Measurements from ENCODE around the gene CDC45. TPM values are rescaled to one million over a fixed set of nuclear protein-coding genes. Genes with fewer than 3 reads are reported as not detected.

Gene CDC45
- total and polyA plus RNA-seq, 2 of the 13 experiments (the other 11 are each of a cell fraction or from before 2014, with no cell fraction given) = 14.4 to 36.3 TPM

DNA sequence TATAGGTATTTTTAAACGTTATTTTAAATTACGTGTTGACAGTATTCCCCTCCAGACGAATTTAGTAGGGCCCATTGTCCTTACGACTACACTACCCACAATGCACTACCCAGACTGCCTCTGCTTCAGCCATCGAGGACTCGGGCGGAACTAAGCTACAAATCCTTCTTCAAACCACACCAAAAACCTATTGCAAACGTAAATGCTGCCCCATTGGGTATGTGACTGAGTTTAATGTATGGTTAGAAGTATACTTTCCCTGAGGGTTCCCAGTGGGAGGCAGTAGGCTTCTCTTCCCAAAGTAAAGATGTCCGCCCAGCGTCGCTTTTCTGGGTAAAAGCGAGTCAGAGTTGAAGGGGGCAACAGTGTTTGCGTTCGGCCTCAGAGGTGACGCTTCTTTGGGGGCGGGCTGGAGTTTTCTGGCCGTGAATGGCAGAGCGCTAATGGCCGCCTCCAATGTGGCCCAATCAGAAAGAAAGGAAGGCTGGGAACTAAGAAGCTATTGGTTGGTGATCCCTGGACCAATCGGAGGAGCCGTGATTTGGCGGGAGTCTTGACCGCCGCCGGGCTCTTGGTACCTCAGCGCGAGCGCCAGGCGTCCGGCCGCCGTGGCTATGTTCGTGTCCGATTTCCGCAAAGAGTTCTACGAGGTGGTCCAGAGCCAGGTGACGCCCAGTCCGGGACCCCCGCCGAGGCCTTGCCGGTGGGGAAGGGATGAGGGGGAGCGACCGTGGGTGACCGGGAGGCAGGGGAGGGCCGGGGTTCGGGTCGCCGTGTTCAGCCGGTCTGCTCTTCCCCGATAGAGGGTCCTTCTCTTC is at the start of gene CDC45 (continued):
- TF ChIP-seq, protein P1, sequence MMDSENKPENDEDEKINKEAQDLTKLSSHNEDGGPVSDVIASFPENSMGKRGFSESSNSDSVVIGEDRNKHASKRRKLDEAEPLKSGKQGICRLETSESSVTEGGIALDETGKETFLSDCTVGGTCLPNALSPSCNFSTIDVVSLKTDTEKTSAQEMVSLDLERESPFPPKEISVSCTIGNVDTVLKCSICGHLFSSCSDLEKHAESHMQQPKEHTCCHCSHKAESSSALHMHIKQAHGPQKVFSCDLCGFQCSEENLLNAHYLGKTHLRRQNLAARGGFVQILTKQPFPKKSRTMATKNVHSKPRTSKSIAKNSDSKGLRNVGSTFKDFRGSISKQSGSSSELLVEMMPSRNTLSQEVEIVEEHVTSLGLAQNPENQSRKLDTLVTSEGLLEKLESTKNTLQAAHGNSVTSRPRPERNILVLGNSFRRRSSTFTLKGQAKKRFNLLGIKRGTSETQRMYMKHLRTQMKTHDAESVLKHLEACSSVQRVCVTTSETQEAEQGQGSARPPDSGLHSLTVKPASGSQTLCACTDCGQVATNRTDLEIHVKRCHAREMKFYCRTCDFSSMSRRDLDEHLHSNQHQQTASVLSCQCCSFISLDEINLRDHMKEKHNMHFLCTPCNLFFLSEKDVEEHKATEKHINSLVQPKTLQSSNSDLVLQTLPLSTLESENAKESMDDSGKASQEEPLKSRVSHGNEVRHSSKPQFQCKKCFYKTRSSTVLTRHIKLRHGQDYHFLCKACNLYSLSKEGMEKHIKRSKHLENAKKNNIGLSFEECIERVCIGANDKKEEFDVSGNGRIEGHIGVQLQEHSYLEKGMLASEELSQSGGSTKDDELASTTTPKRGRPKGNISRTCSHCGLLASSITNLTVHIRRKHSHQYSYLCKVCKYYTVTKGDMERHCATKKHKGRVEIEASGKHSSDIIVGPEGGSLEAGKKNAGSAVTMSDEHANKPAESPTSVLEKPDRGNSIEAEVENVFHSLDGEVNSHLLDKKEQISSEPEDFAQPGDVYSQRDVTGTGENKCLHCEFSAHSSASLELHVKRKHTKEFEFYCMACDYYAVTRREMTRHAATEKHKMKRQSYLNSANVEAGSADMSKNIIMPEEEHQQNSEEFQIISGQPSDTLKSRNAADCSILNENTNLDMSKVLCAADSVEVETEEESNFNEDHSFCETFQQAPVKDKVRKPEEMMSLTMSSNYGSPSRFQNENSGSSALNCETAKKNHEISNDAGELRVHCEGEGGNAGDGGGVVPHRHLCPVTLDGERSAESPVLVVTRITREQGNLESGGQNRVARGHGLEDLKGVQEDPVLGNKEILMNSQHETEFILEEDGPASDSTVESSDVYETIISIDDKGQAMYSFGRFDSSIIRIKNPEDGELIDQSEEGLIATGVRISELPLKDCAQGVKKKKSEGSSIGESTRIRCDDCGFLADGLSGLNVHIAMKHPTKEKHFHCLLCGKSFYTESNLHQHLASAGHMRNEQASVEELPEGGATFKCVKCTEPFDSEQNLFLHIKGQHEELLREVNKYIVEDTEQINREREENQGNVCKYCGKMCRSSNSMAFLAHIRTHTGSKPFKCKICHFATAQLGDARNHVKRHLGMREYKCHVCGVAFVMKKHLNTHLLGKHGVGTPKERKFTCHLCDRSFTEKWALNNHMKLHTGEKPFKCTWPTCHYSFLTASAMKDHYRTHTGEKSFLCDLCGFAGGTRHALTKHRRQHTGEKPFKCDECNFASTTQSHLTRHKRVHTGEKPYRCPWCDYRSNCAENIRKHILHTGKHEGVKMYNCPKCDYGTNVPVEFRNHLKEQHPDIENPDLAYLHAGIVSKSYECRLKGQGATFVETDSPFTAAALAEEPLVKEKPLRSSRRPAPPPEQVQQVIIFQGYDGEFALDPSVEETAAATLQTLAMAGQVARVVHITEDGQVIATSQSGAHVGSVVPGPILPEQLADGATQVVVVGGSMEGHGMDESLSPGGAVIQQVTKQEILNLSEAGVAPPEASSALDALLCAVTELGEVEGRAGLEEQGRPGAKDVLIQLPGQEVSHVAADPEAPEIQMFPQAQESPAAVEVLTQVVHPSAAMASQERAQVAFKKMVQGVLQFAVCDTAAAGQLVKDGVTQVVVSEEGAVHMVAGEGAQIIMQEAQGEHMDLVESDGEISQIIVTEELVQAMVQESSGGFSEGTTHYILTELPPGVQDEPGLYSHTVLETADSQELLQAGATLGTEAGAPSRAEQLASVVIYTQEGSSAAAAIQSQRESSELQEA (CRISPR knock-in tag; IDR thresholded peaks at IDR 0.05; ENCODE audit: not compliant biosample characterization) = no peak
- TF ChIP-seq, protein P2, sequence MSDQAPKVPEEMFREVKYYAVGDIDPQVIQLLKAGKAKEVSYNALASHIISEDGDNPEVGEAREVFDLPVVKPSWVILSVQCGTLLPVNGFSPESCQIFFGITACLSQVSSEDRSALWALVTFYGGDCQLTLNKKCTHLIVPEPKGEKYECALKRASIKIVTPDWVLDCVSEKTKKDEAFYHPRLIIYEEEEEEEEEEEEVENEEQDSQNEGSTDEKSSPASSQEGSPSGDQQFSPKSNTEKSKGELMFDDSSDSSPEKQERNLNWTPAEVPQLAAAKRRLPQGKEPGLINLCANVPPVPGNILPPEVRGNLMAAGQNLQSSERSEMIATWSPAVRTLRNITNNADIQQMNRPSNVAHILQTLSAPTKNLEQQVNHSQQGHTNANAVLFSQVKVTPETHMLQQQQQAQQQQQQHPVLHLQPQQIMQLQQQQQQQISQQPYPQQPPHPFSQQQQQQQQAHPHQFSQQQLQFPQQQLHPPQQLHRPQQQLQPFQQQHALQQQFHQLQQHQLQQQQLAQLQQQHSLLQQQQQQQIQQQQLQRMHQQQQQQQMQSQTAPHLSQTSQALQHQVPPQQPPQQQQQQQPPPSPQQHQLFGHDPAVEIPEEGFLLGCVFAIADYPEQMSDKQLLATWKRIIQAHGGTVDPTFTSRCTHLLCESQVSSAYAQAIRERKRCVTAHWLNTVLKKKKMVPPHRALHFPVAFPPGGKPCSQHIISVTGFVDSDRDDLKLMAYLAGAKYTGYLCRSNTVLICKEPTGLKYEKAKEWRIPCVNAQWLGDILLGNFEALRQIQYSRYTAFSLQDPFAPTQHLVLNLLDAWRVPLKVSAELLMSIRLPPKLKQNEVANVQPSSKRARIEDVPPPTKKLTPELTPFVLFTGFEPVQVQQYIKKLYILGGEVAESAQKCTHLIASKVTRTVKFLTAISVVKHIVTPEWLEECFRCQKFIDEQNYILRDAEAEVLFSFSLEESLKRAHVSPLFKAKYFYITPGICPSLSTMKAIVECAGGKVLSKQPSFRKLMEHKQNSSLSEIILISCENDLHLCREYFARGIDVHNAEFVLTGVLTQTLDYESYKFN (CRISPR knock-in tag; conservative IDR thresholded peaks at IDR 0.05) = 0 out of 2 replicates have a peak, but pooled peaks have one; percentile 9
- TF ChIP-seq, protein P3, sequence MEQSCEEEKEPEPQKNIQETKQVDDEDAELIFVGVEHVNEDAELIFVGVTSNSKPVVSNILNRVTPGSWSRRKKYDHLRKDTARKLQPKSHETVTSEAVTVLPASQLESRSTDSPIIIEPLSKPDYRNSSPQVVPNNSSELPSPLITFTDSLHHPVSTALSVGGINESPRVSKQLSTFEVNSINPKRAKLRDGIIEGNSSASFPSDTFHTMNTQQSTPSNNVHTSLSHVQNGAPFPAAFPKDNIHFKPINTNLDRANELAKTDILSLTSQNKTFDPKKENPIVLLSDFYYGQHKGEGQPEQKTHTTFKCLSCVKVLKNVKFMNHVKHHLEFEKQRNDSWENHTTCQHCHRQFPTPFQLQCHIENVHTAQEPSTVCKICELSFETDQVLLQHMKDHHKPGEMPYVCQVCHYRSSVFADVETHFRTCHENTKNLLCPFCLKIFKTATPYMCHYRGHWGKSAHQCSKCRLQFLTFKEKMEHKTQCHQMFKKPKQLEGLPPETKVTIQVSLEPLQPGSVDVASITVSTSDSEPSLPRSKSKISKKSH (CRISPR knock-in tag; IDR thresholded peaks at IDR 0.05; ENCODE audit: borderline replicate concordance) = peak; percentile 73; the same call in 1 of the 2 replicates
- TF ChIP-seq, protein P4, sequence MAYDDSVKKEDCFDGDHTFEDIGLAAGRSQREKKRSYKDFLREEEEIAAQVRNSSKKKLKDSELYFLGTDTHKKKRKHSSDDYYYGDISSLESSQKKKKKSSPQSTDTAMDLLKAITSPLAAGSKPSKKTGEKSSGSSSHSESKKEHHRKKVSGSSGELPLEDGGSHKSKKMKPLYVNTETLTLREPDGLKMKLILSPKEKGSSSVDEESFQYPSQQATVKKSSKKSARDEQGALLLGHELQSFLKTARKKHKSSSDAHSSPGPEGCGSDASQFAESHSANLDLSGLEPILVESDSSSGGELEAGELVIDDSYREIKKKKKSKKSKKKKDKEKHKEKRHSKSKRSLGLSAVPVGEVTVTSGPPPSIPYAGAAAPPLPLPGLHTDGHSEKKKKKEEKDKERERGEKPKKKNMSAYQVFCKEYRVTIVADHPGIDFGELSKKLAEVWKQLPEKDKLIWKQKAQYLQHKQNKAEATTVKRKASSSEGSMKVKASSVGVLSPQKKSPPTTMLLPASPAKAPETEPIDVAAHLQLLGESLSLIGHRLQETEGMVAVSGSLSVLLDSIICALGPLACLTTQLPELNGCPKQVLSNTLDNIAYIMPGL (CRISPR knock-in tag; IDR thresholded peaks at IDR 0.05; ENCODE audit: borderline replicate concordance in 1 of 2, low read depth in 1 of 2) = 0 out of 4 replicates have a peak, but pooled peaks of 1 of the 2 experiments have one; percentile 42
- TF ChIP-seq ZNF816 (CRISPR knock-in tag; IDR thresholded peaks at IDR 0.05; ENCODE audit: borderline replicate concordance) (peak; percentile 46; the same call in 1 of the 2 replicates), FOXK1 (CRISPR knock-in tag; IDR thresholded peaks at IDR 0.05; ENCODE audit: borderline replicate concordance, low read depth) (peak; percentile 65; the same call in 1 of the 2 replicates), ZNF253 (CRISPR knock-in tag; IDR thresholded peaks at IDR 0.05; ENCODE audit: borderline replicate concordance) (no peak), ZBTB7B (CRISPR knock-in tag; IDR thresholded peaks at IDR 0.05) (peak; percentile 12; the same call in 1 of the 2 replicates)
- TF ChIP-seq, protein P5, sequence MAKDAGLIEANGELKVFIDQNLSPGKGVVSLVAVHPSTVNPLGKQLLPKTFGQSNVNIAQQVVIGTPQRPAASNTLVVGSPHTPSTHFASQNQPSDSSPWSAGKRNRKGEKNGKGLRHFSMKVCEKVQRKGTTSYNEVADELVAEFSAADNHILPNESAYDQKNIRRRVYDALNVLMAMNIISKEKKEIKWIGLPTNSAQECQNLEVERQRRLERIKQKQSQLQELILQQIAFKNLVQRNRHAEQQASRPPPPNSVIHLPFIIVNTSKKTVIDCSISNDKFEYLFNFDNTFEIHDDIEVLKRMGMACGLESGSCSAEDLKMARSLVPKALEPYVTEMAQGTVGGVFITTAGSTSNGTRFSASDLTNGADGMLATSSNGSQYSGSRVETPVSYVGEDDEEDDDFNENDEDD (CRISPR knock-in tag; IDR thresholded peaks at IDR 0.05; ENCODE audit: borderline replicate concordance) = peak; percentile 93; the same call in 1 of the 2 replicates

Measured in HepG2 (cell line).